ENCODE results near the gene ARHGAP6. TPM values are rescaled to one million over a fixed set of nuclear protein-coding genes. Genes with fewer than 3 reads are reported as not detected.

The ARHGAP6 gene
- total RNA-seq, 1 experiment from 2014 or later: 0.07 TPM

GRCh38 chrX:11282043-11282442 is 383.7 kb downstream of the ARHGAP6 start:
- Histone ChIP-seq H4K91ac (ENCODE audit: insufficient read length, low read depth, low read length) (no peak overlapping the region), H2AFZ (ENCODE audit: low read length) (no peak overlapping the region), H2AK5ac (ENCODE audit: insufficient read length, low read length) (no peak overlapping the region), H3K27ac (ENCODE audit: insufficient read length, low read depth, low read length) (no peak overlapping the region), H3K4me1 (ENCODE audit: insufficient read depth, low read length) (no peaks in the 10 kb centered on the region), H2BK120ac (ENCODE audit: low read depth, low read length, poor library complexity, severe bottlenecking) (no peak overlapping the region), H3K79me1 (ENCODE audit: insufficient read depth, low read depth, low read length, poor library complexity, severe bottlenecking) (no peaks in the 10 kb centered on the region), H3K18ac (ENCODE audit: insufficient read length, low read depth, low read length) (no peak overlapping the region), H4K8ac (replicated peaks; ENCODE audit: insufficient read length, low read depth, low read length) (no peak overlapping the region), H3K79me2 (ENCODE audit: insufficient read depth, low read length) (no peaks in the 10 kb centered on the region), H3K23ac (ENCODE audit: insufficient read length, low read depth, low read length) (no peak overlapping the region), H3K4ac (ENCODE audit: low read depth, low read length) (no peak overlapping the region), H3K9me3 (ENCODE audit: control insufficient read depth, low read depth, low read length) (no peaks in the 10 kb centered on the region), H2BK12ac (ENCODE audit: insufficient read length, low read depth, low read length) (no peak overlapping the region), H3K9ac (ENCODE audit: extremely low read depth, insufficient read length, low read length) (no peak overlapping the region), H2BK15ac (ENCODE audit: low read depth, low read length) (no peak overlapping the region), H4K20me1 (ENCODE audit: control insufficient read depth, insufficient read depth, insufficient read length) (no peaks in the 10 kb centered on the region), H4K5ac (ENCODE audit: insufficient read length, low read depth, low read length) (no peak overlapping the region), H3T11ph (ENCODE audit: low read length) (no peak overlapping the region), H3K4me2 (ENCODE audit: insufficient read depth, insufficient read length, low read length) (no peak overlapping the region), H2BK5ac (ENCODE audit: insufficient read length, low read length) (no peak overlapping the region), H3K56ac (ENCODE audit: insufficient read length, low read depth, low read length) (no peak overlapping the region), H2BK20ac (ENCODE audit: low read depth, low read length, poor library complexity, severe bottlenecking) (no peak overlapping the region), H3K23me2 (ENCODE audit: insufficient read length, low read depth, low read length, poor library complexity, severe bottlenecking) (no peaks in the 10 kb centered on the region), H3K27me3 (ENCODE audit: insufficient read depth, low read length) (no peaks in the 10 kb centered on the region), H3K14ac (ENCODE audit: insufficient read depth, low read length) (no peak overlapping the region)
- TF ChIP-seq, protein P1, sequence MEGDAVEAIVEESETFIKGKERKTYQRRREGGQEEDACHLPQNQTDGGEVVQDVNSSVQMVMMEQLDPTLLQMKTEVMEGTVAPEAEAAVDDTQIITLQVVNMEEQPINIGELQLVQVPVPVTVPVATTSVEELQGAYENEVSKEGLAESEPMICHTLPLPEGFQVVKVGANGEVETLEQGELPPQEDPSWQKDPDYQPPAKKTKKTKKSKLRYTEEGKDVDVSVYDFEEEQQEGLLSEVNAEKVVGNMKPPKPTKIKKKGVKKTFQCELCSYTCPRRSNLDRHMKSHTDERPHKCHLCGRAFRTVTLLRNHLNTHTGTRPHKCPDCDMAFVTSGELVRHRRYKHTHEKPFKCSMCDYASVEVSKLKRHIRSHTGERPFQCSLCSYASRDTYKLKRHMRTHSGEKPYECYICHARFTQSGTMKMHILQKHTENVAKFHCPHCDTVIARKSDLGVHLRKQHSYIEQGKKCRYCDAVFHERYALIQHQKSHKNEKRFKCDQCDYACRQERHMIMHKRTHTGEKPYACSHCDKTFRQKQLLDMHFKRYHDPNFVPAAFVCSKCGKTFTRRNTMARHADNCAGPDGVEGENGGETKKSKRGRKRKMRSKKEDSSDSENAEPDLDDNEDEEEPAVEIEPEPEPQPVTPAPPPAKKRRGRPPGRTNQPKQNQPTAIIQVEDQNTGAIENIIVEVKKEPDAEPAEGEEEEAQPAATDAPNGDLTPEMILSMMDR (conservative IDR thresholded peaks at IDR 0.05): no peak
- H3K27me3 Mint-ChIP-seq (ENCODE audit: low read depth): no peaks in the 10 kb centered on the region
- no peaks in the 10 kb centered on the region for H3K36me3 Mint-ChIP-seq (ENCODE audit: insufficient read depth in 1 of 3, low read depth in 3 of 3)
- peaks cover 41 to 46% of the 10 kb centered on the region in 2 experiments for H3K9me3 Mint-ChIP-seq
- no peak overlapping the region for H3K27ac Mint-ChIP-seq
- no CpG with 5 or more reads among the region's 2 CpGs for WGBS (ENCODE audit: extremely low coverage, insufficient read length, low lambda C conversion rate)
- no peaks in the 10 kb centered on the region; a peak in 1 of 4 replicates for H3K4me1 Mint-ChIP-seq
- H3K4me3 Mint-ChIP-seq: no peak overlapping the region
- DNase-seq: no peak

All from H9 (cell line).